GM19351 (cell line): ENCODE measurements around the gene ZNF717.
A peak's percentile ranks its signal among the peaks of the same experiment; 100 is the strongest.
"Not testable (repeated sequence)": the region's sequence is repeated elsewhere in the genome, so short reads cannot be mapped to it uniquely, and the experiment has no call there.

Experiments used
- ATAC-seq: cut with Tn5 transposase; IDR thresholded peaks from one replicate; pipeline ENCODE4 v1.9.1; 2021; ENCODE audit warnings: mild to moderate bottlenecking, moderate library complexity; ENCODE audit not compliant: unreplicated experiment

The ZNF717 gene

DNA sequence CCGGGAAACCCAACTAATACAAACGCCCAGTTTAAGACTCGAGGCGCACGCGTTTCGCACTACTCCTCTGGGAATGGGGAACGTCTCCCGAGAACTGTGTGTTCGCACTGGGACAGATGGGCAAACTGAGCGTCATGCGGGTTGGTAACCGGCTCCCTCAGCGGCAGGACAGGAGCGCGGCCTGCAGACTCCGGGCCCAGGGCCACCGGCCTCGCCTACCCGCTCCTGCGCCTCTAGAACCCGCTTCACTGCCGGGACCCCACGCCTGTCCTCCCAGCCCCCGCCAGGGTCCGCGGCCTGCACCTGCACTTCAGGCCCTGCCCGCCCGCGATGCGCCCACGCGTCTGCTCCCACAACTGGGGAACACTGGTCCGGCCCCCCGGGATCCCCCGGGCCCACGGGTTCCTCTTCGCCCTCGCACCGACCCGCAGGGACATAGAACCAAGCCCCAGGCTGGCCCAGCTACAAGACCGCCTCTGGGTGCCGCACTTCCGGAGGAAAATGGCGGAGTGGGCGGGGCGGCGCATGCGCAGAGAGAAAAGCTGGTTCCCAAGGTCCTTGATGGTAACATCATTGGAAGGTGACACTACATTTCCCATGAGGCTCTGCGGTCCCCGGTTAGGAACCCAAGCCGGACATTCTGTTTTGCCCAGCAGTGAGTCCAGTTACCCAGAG, at the start of gene ZNF717:
TSS of gene ZNF717 (minus strand) at position 469 of the 675 bp plus-strand sequence. CDS start 2,187 bp downstream, outside the sequence.
- peak; percentile 75 for ATAC-seq

DNA sequence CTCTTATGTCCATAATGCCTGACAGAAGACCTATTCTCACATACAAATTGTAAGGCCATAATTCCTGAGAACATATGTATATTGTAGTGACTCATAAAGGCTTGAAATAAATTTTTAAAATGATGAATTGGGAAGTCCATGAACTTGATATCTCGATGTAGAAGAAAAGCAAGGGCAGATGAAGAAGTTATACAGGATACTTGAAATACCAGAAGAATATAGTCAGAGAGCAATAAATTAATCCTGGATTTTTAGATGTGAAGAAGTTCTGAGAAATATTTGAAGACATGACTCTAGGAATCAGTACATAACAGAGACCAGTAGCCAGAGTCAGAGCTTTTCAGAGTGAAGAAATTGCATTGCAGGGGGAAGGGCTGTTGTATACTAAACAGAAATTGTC, 45.7 kb upstream of the ZNF717 start:
- ATAC-seq, result not testable (repeated sequence)

DNA sequence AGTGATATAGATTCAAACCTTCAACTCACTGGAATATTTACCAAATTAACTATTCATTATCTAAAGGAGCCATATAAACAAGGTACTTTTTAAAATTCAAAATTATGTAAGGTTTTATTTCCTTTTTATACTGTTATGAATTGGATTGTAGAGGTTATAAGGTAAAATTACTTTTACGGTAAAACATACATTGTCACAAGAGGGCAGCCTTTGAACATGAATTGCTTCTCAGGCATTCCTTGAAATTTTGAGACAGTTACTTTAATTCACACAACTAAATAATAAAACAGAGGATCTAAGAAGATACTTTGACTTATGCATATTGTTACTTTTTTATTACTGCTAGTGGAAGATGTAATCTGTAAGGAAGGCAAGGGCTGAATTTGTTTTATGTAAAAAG, 32.7 kb upstream of the ZNF717 start:
- not testable (repeated sequence) for ATAC-seq

DNA sequence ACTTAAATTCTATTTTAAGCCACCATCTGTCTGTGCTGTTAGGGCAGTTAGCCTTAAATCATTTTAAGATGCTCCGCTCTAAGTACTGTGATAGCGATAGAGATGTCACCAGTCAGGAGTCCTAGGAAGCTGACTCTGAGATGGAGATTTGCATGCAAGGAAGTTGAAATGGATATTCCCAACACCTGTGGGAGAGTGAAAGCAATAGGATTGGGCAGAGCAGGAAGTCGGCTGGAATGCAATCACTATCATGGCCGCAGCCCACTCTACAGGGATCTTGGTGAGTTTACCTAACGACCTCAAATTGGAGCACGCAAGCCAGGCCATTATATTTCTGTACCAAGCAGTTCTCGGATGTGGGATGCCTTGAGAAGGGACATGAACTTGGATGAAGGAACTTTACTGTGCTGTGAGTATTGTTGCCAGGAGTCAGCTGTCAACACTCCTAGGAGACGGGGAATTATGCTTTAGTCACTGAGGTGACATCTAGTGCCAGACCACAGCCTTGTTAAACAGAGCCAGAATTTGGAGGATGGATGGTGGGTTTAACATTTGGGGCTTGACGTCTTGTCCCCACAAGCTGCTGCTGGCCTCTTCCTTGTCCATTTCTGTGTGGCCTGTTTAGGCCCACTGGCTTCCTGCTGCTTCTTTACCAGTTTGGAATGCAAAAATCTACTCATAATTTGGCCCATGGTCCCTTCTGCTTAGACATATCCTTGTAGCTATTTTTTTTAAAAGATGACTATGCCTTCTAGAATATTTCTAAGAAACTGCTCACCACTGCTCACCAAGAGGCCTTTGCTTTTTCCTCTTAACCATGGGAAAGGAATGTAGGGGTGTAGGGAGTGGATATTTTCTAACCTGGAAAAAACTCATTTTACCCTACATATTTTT, 31.2 kb upstream of the ZNF717 start:
- ATAC-seq, result not testable (repeated sequence)

DNA sequence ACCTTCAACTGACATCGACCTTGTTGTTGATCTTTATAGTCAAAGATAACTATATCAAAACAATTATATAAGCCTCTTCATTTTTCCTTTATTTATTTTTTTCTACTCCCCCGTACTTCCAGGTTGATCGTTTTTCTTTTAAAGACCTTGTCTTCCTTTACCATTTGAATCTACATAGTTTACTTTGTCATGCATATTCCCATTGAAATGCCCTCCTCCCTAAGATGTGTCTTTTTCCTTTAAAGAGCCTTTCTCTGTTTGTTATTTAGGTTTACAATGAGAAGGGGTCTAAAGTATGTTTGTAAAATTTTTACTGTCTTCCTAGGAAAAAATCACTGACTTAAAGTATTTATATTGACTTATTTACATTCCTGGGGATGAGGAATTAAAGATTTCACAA, 29.4 kb upstream of the ZNF717 start:
- no peak for ATAC-seq

DNA sequence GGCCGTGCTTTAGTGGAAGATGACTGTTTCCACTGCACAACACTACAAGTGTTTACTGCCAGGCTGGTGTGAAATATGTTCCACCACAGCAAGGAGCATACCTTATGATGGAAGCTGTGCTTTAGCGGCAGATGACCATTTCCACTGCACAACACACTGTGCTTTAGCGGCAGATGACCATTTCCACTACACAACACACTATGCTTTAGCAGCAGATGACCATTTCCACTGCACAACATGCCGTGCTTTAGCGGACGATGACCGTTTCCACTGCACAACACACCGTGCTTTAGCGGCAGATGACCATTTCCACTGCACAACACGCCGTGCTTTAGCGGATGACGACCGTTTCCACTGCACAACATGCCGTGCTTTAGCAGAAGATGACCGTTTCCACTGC, 2.8 kb downstream of the ZNF717 start:
- ATAC-seq, result no peak

DNA sequence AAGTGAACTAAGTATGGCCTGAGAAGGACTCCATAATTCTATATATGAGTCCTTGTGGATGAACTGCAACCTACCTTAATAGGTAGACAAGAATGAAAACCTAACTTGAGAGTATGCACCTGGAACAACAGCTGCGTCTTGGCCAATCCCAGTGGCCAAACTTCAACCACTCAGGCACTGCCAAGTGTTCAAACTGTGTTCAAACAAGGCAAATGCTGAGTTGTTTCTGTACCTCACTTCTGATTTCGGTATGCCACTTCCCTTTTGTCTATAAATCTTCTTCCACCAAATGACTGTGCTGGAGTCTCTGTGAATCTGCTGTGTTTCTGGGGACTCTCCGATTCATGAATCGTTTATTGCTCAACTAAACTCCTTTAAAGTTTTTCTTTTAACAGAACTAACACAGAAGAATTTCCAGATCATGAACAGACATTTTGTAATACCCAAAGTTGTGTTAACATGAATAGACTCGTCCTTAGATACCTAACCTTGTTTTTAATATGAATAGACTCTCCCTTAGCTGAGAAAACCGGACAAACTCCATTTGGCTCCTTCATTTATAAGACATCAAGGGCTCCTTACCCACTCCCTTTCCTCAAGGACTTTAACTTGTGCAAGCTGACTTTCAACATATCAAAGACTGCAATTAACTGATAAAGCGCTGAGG, 4.1 kb downstream of the ZNF717 start:
- no peak for ATAC-seq

DNA sequence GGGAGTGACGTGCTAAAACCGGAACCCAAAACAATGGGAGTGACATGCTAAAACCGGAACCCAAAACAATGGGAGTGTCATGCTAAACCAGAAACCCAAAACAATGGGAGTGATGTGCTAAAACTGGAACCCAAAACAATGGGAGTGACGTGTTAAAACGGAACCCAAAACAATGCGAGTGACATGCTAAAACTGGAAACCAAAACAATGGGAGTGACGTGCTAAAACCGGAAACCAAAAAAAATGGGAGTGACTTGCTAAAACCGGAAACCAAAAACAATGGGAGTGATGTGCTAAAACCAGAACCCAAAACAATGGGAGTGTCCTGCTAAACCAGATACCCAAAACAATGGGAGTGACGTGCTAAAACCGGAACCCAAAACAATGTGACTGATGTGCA, 7.6 kb downstream of the ZNF717 start:
- not testable (repeated sequence) for ATAC-seq

DNA sequence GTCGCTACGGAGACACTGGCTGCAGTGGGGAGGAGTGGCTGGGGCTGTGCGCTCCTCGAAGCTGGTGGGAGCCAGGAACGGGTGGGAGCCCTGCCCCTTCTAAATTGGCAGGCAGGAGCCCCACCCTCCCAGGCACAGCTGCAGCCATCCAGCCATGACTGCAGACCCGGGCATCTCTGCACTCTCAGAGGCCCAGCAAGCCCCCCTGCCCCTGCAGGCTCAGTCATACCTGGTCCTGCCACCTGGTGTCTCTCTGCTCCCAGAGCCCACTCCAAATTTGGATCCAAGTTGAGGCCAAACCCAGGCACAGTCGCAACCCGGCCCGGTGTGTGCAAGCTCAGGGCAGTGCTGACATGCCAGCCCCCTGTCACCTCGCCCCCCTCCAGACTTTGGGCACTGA, 13.7 kb downstream of the ZNF717 start:
- not testable (repeated sequence) for ATAC-seq

DNA sequence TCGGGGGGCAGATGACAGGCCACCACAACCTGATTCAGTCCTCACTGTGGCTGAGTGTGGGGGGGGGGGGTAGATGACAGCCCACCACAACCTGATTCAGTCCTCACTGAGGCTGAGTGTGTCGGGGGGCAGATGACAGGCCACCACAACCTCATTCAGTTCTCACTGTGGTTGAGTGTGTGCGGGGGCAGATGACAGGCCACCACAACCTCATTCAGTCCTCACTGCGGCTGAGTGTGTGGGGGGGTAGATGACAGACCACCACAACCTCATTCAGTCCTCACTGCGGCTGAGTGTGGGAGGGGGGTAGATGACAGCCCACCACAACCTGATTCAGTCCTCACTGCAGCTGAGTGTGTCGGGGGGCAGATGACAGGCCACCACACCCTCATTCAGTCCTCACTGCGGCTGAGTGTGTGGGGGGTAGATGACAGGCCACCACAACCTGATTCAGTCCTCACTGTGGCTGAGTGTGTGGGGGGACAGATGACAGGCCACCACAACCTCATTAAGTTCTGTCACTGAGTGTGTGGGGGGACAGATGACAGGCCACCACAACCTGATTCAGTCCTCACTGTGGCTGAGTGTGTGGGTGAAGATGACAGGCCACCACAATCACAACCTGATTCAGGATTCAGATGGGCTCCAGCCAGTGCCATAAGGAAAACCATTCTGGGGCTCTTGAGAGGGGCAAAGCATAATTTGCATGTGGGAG, 16.9 kb downstream of the ZNF717 start:
- no peak for ATAC-seq

DNA sequence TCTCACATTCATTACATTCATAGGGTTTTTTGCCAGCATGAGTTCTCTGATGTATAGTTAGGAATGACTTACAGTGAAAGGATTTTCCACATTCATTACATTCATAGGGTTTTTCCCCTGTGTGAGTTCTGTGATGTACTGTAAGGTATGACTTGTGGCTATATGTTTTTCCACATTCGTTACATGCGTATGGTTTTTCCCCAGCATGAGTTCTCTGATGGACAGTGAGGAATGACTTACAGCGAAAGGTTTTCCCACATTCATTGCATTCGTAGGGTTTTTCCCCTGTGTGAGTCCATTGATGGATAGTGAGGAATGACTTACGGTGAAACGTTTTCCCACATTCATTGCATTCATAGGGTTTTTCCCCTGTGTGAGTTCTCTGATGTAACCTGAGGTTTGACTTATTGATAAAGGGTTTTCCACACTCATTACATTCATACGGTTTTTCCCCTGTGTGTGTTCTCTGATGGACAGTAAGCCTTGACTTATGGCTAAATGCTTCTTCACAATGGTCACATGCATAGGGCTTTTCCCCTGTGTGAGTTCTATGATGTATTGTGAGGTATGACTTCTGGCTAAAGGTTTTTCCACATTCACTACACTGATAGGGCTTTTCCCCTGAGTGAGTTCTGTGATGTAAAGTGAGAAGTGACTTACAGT, 47.4 kb downstream of the ZNF717 start:
- no peak for ATAC-seq

DNA sequence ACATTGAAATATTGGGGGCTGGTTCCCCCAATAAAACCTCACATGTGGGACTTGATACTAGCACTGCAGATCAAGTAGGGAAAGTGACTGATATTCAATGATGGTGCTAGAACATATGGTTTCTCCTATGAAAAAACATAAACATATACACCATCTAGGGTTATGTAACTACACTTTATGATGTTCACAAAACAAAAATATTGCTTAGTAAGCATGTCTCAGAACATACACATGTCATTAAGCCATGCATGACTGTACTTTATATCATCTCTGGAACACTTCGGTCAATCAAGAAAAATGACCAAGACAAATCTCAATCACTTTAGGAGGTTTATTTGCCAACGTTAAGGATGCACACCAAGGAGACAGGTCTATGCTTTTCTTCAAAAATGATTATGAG, 57.4 kb downstream of the ZNF717 start:
- no peak for ATAC-seq

DNA sequence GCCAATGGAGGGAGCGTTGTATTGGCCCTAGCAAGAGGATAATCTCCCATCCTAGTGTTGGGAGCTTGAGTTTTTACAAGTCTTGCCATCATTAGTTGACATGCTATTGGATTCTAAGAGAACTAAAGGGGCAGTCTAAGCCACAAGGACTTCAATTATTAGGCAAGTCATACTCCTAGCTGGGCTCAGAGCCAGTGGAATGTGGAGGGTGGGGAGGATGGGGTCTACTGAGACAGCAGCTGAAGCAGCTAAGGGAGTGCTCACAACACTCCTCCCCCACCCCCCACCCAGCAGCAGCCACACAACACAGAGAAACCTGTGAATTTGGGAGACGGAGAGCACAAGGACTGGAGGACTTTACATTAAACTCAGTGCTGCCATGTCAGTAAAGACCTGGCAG, 93.3 kb downstream of the ZNF717 start:
- no peak for ATAC-seq

DNA sequence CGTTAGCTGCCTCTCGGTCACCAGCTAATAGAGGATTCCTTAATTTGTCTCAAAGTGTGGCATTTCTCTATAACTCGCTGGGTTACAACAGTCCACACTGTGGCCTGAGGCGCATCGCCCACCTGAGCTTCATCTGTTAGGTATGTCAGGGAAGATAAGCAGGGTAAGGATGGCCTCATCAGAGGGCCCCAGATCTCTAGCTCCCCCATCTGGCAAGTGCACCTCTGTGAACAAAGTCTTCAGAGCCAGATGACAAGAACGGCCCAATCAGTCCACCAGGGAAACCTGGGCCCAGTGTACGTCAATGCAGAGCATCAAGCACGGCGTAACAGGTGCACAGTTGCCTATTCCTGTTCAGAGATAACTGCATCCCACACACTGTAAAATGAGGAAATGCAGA, 98.0 kb downstream of the ZNF717 start:
- no peak for ATAC-seq
